H1 (cell line): ENCODE results near the gene LRIT2. TPM values are rescaled to one million over a fixed set of nuclear protein-coding genes. Genes with fewer than 3 reads are reported as not detected.

Experiments
- CTCF ChIA-PET: fragments of 300-600 bp; sonication (Branson Sonifier 250); formaldehyde crosslinking; loops from one replicate; lab custom pipeline; 2021; ENCODE audit not compliant: partially characterized antibody; lab: Charles Lee
- POLR2A ChIA-PET: fragments of 300-600 bp; sonication (Branson Sonifier 250); formaldehyde crosslinking; loops from one replicate; lab custom pipeline; 2021; ENCODE audit warnings: inconsistent platforms; ENCODE audit not compliant: partially characterized antibody; lab: Charles Lee
- DNase-seq, 2 experiments: peaks; one replicate each; pipeline versions ENCODE4 v3.0.0 to v3.0.0-alpha.2; 2010 to 2022; ENCODE audit warnings: low spot score in 2 of 2, low read depth in 1 of 2, mixed read lengths in 1 of 2
- FAIRE-seq: peaks from 2 replicates; lab custom pipeline; 2011; peaks lifted over from hg19 to GRCh38; lab: Jason Lieb, UNC
- H2AFZ ChIP-seq: 2 replicates; pipeline ENCODE4 v1.8.1; 2012; ENCODE audit warnings: low read length, inconsistent platforms
- H2AK5ac ChIP-seq: 2 replicates; pipeline ENCODE4 v1.6.1; 2013; ENCODE audit warnings: low read depth, low read length
- H2BK120ac ChIP-seq: replicated peaks from 2 replicates; pipeline ENCODE3; 2013; ENCODE audit warnings: low read depth, low read length, inconsistent platforms
- H2BK12ac ChIP-seq: 2 replicates; pipeline ENCODE4 v1.6.1; 2013; ENCODE audit warnings: low read depth, low read length
- H2BK15ac ChIP-seq: 2 replicates; pipeline ENCODE4 v1.6.1; 2013; ENCODE audit warnings: low read length
- H2BK20ac ChIP-seq: 2 replicates; pipeline ENCODE4 v1.6.1; 2013; ENCODE audit warnings: low read length
- H2BK5ac ChIP-seq: 2 replicates; pipeline ENCODE4 v1.6.1; 2013; ENCODE audit warnings: low read depth, low read length
- H3K14ac ChIP-seq: 2 replicates; pipeline ENCODE4 v1.6.1; 2013; ENCODE audit warnings: inconsistent platforms; ENCODE audit not compliant: insufficient read length
- H3K18ac ChIP-seq: 2 replicates; pipeline ENCODE4 v1.6.1; 2013; ENCODE audit warnings: low read length; ENCODE audit errors: extremely low read depth
- H3K23ac ChIP-seq: 2 replicates; pipeline ENCODE4 v1.6.1; 2013; ENCODE audit warnings: inconsistent platforms; ENCODE audit not compliant: insufficient read length
- H3K23me2 ChIP-seq: 2 replicates; pipeline ENCODE4 v1.6.1; 2013; ENCODE audit warnings: low read depth, low read length
- H3K27ac ChIP-seq: 2 replicates; pipeline ENCODE4 v1.6.1; 2011; ENCODE audit warnings: low read depth, low read length, inconsistent platforms
- H3K27me3 ChIP-seq, 4 experiments: replicated peaks in 1 of 4; 1 replicate in 1 of 4; 2 replicates in 3 of 4; pipeline versions ENCODE4 v1.6.1 to v1.8.1; 2011 to 2013; ENCODE audit warnings: low read length in 3 of 4, mild to moderate bottlenecking in 3 of 4, inconsistent platforms in 2 of 4, mixed read lengths in 2 of 4, moderate library complexity in 1 of 4; ENCODE audit not compliant: control insufficient read depth in 3 of 4, insufficient read depth in 3 of 4; ENCODE audit errors: extremely low read depth in 1 of 4
- H3K36me3 ChIP-seq, 4 experiments: 2 replicates each; pipeline versions ENCODE4 v1.6.1 to v1.8.1; 2011 to 2013; ENCODE audit warnings: mild to moderate bottlenecking in 4 of 4, low read length in 3 of 4, moderate library complexity in 2 of 4, control low read depth in 1 of 4, inconsistent platforms in 1 of 4; ENCODE audit not compliant: insufficient read depth in 4 of 4, control insufficient read depth in 2 of 4
- H3K4ac ChIP-seq: replicated peaks from 2 replicates; pipeline ENCODE3; 2013; ENCODE audit warnings: low read length, low read depth, mixed read lengths, inconsistent platforms; ENCODE audit not compliant: insufficient read length
- H3K4me1 ChIP-seq, 4 experiments: replicated peaks in 1 of 4; 1 replicate in 1 of 4; 2 replicates in 3 of 4; pipeline versions ENCODE4 v1.6.1 to v1.8.1; 2011 to 2013; ENCODE audit warnings: low read length in 3 of 4, inconsistent platforms in 2 of 4, mixed read lengths in 1 of 4; ENCODE audit not compliant: insufficient read depth in 4 of 4, control insufficient read depth in 3 of 4
- H3K4me2 ChIP-seq, 2 experiments: 2 replicates each; pipeline versions ENCODE4 v1.6.1 to v1.8.1; 2011 to 2013; ENCODE audit warnings: low read depth in 2 of 2, low read length in 2 of 2, control low read depth in 1 of 2, inconsistent platforms in 1 of 2, mild to moderate bottlenecking in 1 of 2; ENCODE audit not compliant: insufficient read depth in 1 of 2
- H3K4me3 ChIP-seq, 4 experiments: fragments of 200-600, 300-600 bp in 1 of 4; sonication (generic), shearing (Covaris generic), sonication (Bioruptor Twin) in 1 of 4; 2 replicates each; pipeline versions ENCODE4 v1.5.1 to v1.8.1; 2011 to 2016; ENCODE audit warnings: low read length in 4 of 4, low read depth in 3 of 4, control low read depth in 2 of 4, inconsistent platforms in 2 of 4, mild to moderate bottlenecking in 2 of 4, mixed read lengths in 1 of 4, moderate library complexity in 1 of 4; ENCODE audit not compliant: insufficient read depth in 2 of 4; ENCODE audit errors: extremely low read depth in 1 of 4
- H3K56ac ChIP-seq: replicated peaks from 2 replicates; pipeline ENCODE3; 2013; ENCODE audit warnings: low read depth, mild to moderate bottlenecking, mixed read lengths, low read length, inconsistent platforms; ENCODE audit not compliant: insufficient read length
- H3K79me1 ChIP-seq: 2 replicates; pipeline ENCODE4 v1.6.1; 2013; ENCODE audit warnings: low read depth, low read length, control low read depth
- H3K79me2 ChIP-seq, 2 experiments: 2 replicates each; pipeline versions ENCODE4 v1.6.1 to v1.8.1; 2012 to 2013; ENCODE audit warnings: low read length in 2 of 2, mild to moderate bottlenecking in 2 of 2, inconsistent platforms in 1 of 2; ENCODE audit not compliant: insufficient read depth in 2 of 2, control insufficient read depth in 1 of 2
- H3K9ac ChIP-seq, 4 experiments: replicated peaks in 1 of 4; 1 replicate in 1 of 4; 2 replicates in 3 of 4; pipeline versions ENCODE4 v1.6.1 to v1.8.1; 2011 to 2013; ENCODE audit warnings: low read depth in 3 of 4, low read length in 3 of 4, control low read depth in 2 of 4, mild to moderate bottlenecking in 2 of 4, moderate library complexity in 2 of 4, inconsistent platforms in 1 of 4; ENCODE audit errors: extremely low read depth in 1 of 4
- H3K9me3 ChIP-seq, 2 experiments: 2 replicates each; pipeline versions ENCODE4 v1.6.1 to v1.8.1; 2012 to 2013; ENCODE audit warnings: mild to moderate bottlenecking in 2 of 2, moderate library complexity in 2 of 2, control low read depth in 1 of 2, inconsistent platforms in 1 of 2, low read depth in 1 of 2, low read length in 1 of 2, mixed read lengths in 1 of 2; ENCODE audit not compliant: insufficient read depth in 2 of 2
- H4K20me1 ChIP-seq, 2 experiments: replicated peaks in 1 of 2; 2 replicates each; pipeline versions ENCODE3 to v1.8.1; 2011 to 2013; ENCODE audit warnings: inconsistent platforms in 2 of 2, low read length in 2 of 2, mild to moderate bottlenecking in 1 of 2; ENCODE audit not compliant: insufficient read depth in 2 of 2, control insufficient read depth in 1 of 2
- H4K5ac ChIP-seq: 2 replicates; pipeline ENCODE4 v1.6.1; 2013; ENCODE audit warnings: low read length, low read depth, mixed read lengths, inconsistent platforms; ENCODE audit not compliant: insufficient read length
- H4K8ac ChIP-seq: 2 replicates; pipeline ENCODE4 v1.8.0; 2013; ENCODE audit warnings: mild to moderate bottlenecking, moderate library complexity, low read length, inconsistent platforms; ENCODE audit not compliant: insufficient read depth; ENCODE audit errors: extremely low read depth
- H4K91ac ChIP-seq: replicated peaks from 2 replicates; pipeline ENCODE3; 2013; ENCODE audit warnings: low read length, mixed read lengths, inconsistent platforms; ENCODE audit not compliant: insufficient read length
- CBX8 ChIP-seq: fragments of 300-800, 300-1000 bp; sonication (generic); IDR thresholded peaks from 2 replicates; pipeline ENCODE4 v1.7.1; 2016; ENCODE audit warnings: low read depth, low read length, borderline replicate concordance
- GABPA ChIP-seq: IDR thresholded peaks from 2 replicates; pipeline ENCODE4 v1.6.1; 2011; ENCODE audit warnings: mild to moderate bottlenecking, low read length, moderate library complexity, borderline replicate concordance; ENCODE audit not compliant: insufficient read depth
- KDM5A ChIP-seq: fragments of 200-600 bp; IDR thresholded peaks from 2 replicates; pipeline ENCODE4 v1.7.1; 2012; ENCODE audit warnings: mild to moderate bottlenecking, low read length, inconsistent platforms, mixed read lengths
- RBBP5 ChIP-seq: IDR thresholded peaks from 2 replicates; pipeline ENCODE4 v1.7.1; 2012; ENCODE audit warnings: low read depth, mild to moderate bottlenecking, inconsistent platforms, low read length, moderate library complexity, borderline replicate concordance
- SIX5 ChIP-seq: IDR thresholded peaks from 2 replicates; pipeline ENCODE4 v1.6.1; 2011; ENCODE audit warnings: mild to moderate bottlenecking, low read depth, low read length
- SP4 ChIP-seq: IDR thresholded peaks from 2 replicates; pipeline ENCODE4 v1.6.1; 2012; ENCODE audit warnings: low read length, inconsistent platforms
- WGBS, 2 experiments: shearing (Covaris generic) in 1 of 2; methylation state at CpG; one replicate each; pipeline versions ENCODE4 v1.1.6 to v1.1.7; 2013 to 2015; ENCODE audit warnings: low lambda C conversion rate in 2 of 2, mixed read lengths in 2 of 2, inconsistent platforms in 1 of 2, low coverage in 1 of 2, missing lambda C conversion rate in 1 of 2; ENCODE audit not compliant: insufficient replicate concordance in 2 of 2, insufficient coverage in 1 of 2, insufficient read length in 1 of 2; ENCODE audit errors: extremely low coverage in 1 of 2, missing lambda C conversion rate in 1 of 2; 5-methylcytosine and 5-hydroxymethylcytosine counted together
- polyA plus RNA-seq, 7 experiments: library from polyadenylated mRNA; depleted of rRNA in 3 of 7; stranded (reverse) in 5 of 7; unstranded in 2 of 7; fragments of >200 nt in 5 of 7; fragments of 200-250 nt in 2 of 7; gene quantifications; 1 replicate in 5 of 7; 2 replicates in 1 of 7; 4 replicates in 1 of 7; pipeline versions ENCODE4 v1.2.1 to v1.2.3, GENCODE V29; 2011 to 2013; ENCODE audit warnings: missing spikeins in 2 of 7, mixed read lengths in 2 of 7
- total RNA-seq: library from RNA; stranded (reverse); fragmentation: NEBNext Ultra II Directional; extraction: Animal tissue kit (Norgen Biotek cat#: 25700); gene quantifications from 2 replicates; pipeline ENCODE4 v1.2.1, GENCODE V29; 2021

The LRIT2 gene
- total and polyA plus RNA-seq, 2 of the 8 experiments (the other 6 are each of a cell fraction or from before 2014, with no cell fraction given), result not detected

DNA sequence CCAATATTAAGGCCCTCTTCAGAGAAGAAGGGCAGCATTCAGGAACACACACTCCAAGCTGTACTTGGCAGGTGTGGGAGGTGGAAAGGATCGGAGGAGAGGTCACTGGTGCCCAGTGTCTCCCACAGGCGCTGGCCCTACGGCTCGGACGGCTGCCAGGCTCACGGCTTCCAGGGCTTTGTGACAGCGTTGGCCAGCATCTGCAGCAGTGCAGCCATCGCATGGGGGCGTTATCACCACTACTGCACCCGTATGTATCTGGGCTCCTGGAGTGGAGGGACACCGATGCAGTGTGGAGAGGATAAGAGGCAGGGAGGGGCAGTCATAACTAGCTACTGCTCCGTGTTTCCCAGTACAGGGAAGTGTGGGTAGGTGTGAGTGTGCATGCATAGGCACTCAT, 23.4 kb upstream of the LRIT2 start:
- Histone ChIP-seq H3K79me2 (no peaks in the 10 kb centered on the region), H2BK15ac (no peak overlapping the region), H3K4me2 (no peak overlapping the region), H3K36me3 (no peaks in the 10 kb centered on the region), H3K4me3 (no peak overlapping the region), H3K27ac (no peak overlapping the region), H2BK12ac (no peak overlapping the region), H3K9me3 (no peaks in the 10 kb centered on the region), H4K8ac (no peak overlapping the region), H3K23me2 (no peaks in the 10 kb centered on the region), H2BK20ac (no peak overlapping the region), H2BK5ac (no peak overlapping the region), H3K79me1 (no peaks in the 10 kb centered on the region), H2AK5ac (no peak overlapping the region), H4K5ac (no peak overlapping the region), H3K56ac (no peak overlapping the region), H3K27me3 (no peaks in the 10 kb centered on the region), H3K4ac (no peak overlapping the region), H4K91ac (no peak overlapping the region), H3K18ac (no peak overlapping the region), H3K4me1 (no peaks in the 10 kb centered on the region), H3K9ac (no peak overlapping the region), H2AFZ (no peak overlapping the region; the same call in 1 of the 2 replicates), H4K20me1 (no peaks in the 10 kb centered on the region), H3K14ac (no peak overlapping the region), H3K23ac (no peak overlapping the region), H2BK120ac (no peak overlapping the region)
- WGBS, 2 experiments, result 93% methylated on average over 12 of the region's 12 CpGs; no CpG with 5 or more reads in 1 of the 2 experiments
- DNase-seq (no peak), FAIRE-seq (no peak)
- CTCF ChIA-PET, result interaction anchor here (0.8 to 11.2 kb wide), 8 partner anchors 7 to 289 kb away, joined by 4 to 102 read pairs (median 7); no protein-coding TSS in a partner anchor
- POLR2A ChIA-PET, result no interaction called here
- no peak for TF ChIP-seq CBX8
- TF ChIP-seq SIX5, result no peak
- no peak for TF ChIP-seq GABPA
- TF ChIP-seq SP4, result no peak
- TF ChIP-seq RBBP5, result no peak
- TF ChIP-seq KDM5A, result no peak
